ENCODE results near the gene LIN7B.
"Not testable (repeated sequence)": the region's sequence is repeated elsewhere in the genome, so short reads cannot be mapped to it uniquely, and the experiment has no call there.

The LIN7B gene

DNA sequence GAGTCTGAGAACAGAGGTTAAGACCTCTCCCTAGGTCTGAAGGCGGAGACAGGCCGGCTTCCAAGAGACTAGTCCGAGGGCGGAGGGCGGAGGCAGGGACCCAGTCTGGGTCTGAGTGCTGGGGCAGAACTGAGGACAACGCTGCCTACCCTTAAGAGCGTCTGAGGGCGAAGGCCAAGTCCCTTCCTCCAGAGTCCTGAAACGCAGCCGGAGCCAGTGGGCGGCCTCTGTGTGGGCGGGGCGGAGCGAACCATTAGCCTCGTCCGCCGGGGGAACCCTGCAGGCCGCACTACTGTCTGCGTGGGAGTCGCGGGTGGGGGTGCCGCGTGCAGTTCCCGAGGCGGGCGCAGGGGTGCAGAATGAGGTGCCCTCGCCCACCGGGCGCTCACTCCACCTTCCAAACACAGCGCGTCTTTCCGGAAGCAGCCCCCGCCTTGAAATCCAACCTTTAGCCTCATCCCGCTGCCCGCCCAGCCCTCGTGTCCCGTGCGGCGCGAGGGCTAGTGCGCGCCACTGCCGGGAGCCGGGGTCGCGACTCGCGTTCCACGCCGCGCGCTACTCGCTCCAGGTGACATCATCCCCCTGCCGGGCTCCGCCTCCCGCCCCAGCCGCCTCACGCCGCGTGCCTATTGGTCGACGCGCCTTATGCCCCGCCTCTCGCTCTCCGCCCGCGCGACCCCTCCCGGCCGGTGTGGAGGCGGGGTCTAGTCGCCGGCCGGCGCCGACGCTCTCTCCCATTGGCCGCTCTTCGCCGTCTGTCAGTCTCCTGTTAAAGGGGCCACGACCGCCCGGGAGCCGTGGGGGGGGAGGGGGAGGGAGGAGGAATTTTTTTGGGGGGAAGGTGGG, 4.6 kb downstream of the LIN7B start, which contains the start of gene C19orf73:
Gene C19orf73, minus strand, starts transcription at position 579 of the 846 bp plus-strand sequence. Its CDS starts 121 bp downstream, at position 458.
- peak; percentile 91 for DNase-seq (ENCODE audit: low read depth in 1 of 2, low spot score in 1 of 2)

DNA sequence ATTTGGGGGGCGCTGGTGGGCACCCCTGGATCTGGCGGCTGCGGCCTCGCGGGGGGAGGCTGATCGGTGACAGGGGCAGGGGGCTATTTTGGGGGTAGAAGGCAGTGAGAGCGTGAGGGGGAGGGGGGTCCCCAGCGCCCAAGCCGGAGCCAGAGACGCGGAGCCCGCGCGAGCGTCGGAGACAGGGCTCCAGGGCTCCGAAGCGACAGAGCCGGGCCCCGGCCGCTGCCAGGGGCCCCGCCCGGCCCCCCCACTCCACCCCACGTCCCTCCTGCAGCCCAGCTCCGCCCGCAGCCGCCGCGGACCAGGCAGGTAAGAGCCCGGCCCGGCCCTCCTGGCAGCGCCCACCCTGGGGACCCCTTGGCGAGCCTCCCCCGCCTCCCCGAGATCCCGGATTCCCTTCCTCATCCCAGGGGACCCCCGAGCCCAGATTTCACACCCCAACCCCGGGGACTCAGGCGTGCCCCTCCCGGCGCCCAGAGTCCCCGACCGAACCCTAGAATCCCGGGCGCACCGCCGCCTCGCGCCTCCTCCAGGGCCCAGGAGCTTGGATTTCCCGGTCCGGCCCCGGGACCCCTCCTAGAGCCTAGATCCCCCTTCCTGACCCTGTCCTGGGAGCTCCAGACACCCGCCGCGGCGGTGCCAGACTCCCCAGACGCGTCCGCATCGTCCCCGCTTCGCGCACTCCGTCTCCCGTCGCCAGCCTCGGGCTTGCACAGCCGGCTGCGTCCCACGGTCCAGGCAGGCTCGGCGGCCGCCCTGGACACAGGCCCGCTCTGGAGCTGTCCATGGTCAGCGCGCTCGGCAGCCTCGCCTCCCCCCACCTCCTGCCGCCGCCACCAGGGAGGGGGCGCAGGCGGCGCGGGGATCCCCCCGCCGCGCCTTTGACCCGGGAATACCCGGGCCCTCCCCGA, 5.5 kb downstream of the LIN7B start, which contains the start of gene PPFIA3:
Gene PPFIA3, plus strand, starts transcription at position 134 of the 914 bp plus-strand sequence. CDS start 8,330 bp downstream, outside the sequence.
- DNase-seq (ENCODE audit: low read depth in 1 of 2, low spot score in 1 of 2), result no peak

DNA sequence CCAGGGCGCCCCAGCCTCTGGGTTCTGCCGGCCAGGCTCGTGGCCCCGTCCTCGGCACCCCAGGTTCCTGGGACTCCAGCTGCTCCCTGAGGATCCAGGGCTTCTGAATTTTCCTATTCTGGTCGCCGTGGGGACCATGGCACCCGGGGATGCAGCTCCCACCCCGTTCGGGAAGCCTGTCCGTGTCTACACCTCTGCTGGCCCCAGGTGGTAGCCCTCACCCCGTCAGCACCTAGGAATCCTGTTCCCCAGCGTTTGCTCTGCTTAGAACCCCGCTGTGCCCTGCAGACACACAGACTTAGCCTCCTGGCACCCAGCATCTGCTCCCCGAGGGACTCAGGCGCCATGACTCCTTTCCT, 6.1 kb downstream of the LIN7B start:
- DNase-seq (ENCODE audit: low read depth in 1 of 2, low spot score in 1 of 2), result no peak

DNA sequence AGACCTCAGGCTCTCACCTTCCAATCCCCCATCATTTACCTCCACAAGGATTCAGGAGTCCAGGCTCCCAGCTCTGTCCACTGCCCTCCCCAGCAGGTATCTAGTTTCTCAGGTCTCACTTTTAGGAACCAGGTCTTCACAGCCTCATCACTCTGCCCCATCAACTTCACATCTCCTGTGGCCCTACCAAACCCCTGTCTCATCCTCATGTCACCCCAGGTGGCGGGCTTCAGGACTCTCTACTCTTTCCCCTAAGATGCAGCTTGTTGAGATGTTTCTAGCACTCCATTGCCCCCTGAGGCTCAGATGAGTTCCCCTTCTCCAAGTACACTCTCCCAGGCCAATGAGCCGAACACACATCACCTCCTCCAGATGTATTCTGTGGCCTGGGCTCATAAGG, 6.7 kb downstream of the LIN7B start:
- no peak for DNase-seq (ENCODE audit: low read depth in 1 of 2, low spot score in 1 of 2)

DNA sequence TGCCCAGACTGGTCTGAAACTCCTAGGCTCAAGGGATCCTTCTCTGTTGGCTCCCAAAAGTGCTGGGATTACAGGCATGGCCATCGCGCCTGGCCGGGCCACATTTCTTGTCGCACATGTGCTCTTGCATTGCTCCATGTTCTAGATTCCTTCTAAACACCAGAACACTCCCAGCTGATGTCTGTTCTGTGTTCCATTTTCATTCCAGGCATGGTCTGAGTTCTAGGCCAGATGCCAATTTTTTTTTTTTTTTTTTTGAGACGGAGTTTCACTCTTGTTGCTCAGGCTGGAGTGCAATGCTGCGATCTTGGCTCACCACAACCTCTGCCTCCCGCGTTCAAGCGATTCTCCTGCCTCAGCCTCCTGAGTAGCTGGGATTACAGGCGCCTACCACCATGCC, 7.7 kb downstream of the LIN7B start:
- not testable (repeated sequence) for DNase-seq (ENCODE audit: low read depth in 1 of 2, low spot score in 1 of 2)

DNA sequence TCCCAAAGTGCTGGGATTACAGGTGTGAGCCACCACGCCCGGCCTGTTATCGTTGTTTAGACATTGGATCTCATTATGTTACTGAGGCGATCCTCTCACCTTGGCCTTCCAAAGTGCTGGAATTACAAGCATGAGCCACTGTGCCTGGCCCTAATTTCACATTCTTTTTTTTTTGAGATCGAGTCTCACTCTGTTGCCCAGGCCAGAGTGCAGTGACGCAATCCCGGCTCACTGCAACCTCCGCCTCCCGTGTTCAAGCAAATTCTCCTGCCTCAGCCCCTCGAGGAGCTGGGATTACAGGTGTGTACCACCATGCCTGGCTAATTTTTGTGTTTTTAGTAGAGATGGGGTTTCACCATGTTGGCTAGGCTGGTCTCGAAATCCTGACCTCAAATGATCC, 9.1 kb downstream of the LIN7B start:
- not testable (repeated sequence) for DNase-seq (ENCODE audit: low read depth in 1 of 2, low spot score in 1 of 2)

DNA sequence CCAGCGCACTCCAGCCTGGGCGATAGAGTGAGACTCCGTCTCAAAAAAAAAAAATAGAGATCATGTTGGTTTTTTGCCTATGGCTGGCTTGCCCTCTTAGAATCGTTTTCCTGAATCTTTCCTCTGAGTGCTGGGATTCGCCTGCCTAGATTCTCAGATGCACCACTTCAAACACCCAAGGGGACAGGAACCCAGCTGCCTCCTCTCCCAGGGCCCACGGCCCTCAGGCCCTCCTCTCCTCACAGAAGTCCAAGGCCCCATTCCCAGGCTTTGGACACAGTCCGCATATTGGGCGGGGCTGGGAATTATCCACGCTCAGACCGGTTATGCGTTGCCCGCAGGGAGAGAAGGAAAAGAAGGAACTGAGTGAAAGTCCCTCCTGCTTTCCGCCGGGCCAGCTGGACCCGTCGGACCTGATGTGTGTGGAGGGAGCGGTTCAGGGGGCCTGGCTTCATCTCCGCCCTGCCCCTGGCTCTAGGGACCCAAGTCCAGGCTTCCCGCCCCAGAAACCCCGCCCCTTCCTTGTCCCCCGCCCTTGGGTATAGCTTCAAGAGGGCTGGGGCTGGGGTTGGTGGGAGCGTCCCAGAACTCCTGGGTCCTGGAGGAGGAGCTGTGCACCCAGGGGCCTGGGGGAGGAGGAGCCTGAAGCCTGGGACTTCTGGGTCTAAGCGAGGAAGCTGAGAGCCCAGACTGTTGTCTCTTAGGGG, 11.0 kb downstream of the LIN7B start:
- DNase-seq (ENCODE audit: low read depth in 1 of 2, low spot score in 1 of 2), result no peak

DNA sequence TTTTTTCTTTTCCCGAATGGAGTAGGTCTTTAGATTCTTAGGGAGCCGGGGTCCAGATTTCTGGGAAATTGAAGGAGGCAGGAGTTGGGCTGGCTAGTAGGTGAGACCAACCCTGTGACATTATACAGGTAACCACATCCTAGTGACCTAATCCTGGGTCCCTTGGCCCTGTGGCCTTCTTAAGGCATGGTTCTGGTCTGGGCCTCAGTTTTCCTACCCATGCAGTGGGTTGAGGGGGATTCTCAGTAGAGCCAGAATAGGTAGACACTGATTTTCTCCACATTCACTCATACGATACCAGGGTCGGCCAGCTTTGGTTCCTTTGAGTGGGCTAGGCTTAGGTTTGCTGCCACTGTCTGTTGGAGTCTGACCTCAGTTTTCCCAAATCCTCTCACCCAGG, 12.4 kb downstream of the LIN7B start:
- no peak for DNase-seq (ENCODE audit: low read depth in 1 of 2, low spot score in 1 of 2)

DNA sequence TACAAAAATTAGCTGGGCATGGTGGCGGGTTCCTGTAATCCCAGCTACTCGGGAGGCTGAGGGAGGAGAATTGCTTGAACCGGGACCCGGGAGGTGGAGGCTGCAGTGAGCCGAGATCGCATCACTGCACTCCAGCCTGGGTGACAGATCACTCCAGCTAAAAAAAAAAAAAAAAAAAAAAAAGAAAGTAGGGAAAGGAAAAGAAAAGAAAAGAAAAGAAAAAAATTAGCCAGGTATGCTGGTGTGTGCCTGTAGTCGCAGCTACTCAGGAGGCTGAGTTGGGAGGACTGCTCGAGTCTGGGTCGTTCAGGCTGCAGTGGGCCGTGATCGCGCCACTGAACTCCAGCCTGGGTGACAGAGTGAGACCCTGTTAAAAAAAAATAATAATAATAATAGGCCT, 13.1 kb downstream of the LIN7B start:
- DNase-seq (ENCODE audit: low read depth in 1 of 2, low spot score in 1 of 2), result not testable (repeated sequence)

DNA sequence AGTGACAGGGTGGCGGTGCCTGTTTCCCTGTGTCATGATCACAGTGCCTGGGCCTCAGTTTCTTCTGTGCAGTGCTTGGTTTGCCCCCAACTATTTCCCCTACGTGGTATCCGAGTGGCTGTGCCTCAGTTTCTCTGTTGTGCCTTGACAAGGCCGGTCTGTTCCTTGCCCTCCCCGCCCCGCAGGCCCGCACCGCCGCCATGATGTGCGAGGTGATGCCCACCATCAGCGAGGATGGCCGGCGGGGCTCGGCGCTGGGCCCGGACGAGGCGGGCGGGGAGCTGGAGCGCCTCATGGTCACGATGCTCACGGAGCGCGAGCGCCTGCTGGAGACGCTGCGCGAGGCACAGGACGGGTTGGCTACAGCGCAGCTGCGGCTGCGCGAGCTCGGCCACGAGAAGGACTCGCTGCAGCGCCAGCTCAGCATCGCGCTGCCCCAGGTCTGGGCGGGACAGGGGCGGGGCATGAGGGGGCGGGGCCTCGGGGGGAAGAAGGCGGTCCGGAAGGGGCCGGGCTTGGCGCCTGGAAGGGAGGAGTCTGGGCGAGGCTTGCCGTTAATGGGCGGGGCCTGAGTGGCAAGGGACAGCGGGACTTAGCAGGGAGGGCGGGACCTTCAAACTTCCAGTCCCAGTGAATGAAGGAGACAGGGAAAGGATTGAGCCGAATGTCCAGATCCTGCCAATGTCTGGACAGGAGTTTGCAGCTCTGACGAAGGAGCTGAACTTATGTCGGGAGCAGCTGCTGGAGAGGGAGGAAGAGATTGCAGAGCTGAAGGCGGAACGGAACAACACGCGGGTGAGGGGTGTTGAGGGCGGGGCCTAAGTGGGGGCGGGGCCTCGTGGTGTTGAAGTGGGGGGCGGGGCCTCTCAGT, 13.7 kb downstream of the LIN7B start:
- peak; percentile 95 to 96 for DNase-seq (ENCODE audit: low read depth in 1 of 2, low spot score in 1 of 2)

DNA sequence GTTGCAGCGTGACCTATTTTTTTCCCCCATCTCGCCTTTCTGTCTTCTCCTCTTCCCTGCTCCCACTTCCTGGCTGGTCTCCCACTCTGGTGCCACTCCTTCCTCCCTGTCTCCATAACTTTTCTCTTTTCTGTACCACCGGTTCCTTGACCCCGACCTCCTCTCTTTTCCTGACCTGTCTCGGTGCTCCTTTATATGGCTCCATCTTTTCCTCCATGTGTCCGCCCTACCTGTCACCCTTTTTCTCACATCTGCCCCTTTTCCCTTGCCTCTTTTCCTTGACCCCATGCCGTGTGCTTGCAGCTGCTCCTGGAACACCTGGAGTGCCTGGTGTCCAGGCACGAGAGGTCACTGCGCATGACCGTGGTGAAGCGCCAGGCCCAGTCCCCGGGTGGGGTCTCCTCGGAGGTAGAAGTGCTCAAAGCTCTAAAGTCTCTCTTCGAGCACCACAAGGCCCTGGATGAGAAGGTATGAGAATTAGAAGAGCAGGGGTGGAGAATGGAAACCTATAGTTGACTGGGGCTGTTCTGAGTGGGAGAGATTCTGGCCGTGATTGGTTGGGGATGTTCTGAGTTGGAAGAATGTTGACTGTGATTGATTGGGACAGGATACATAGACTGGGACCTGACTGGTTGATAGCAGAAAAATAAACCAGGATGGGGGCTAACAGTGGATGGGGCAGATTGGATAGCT, 14.5 kb downstream of the LIN7B start:
- no peak for DNase-seq (ENCODE audit: low read depth in 1 of 2, low spot score in 1 of 2)

DNA sequence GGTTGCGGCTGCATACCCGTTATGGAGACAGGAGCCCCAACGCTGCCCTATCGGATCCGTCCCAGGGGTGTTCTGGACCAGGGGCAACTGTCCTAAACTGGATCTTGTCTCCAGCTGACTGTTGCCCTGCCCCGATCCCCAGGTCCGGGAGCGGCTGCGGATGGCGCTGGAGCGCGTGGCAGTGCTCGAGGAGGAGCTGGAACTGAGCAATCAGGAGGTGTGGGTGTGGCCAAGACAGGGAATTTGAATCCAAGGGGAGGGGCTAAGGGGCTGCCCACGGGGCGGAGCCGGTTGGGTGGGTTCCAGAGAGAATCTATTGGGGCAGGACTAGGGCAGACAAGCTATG, 15.0 kb downstream of the LIN7B start:
- no peak for DNase-seq (ENCODE audit: low read depth in 1 of 2, low spot score in 1 of 2)

DNA sequence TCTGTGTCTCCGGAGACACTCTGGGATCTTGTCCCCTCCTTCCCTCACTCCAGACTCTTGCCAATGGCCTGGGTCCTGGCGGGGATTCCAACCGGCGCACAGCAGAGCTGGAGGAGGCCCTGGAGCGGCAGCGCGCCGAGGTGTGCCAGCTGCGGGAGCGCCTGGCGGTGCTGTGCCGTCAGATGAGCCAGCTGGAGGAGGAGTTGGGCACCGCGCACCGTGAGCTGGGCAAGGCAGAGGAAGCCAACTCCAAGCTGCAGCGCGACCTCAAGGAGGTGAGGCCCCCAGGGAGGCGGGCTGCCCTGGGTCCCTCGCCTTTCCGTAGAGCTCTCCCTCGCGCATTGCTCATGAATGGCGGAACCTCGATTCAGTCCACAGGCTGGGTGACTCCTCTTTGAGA, 16.2 kb downstream of the LIN7B start:
- DNase-seq (ENCODE audit: low read depth in 1 of 2, low spot score in 1 of 2), result no peak

DNA sequence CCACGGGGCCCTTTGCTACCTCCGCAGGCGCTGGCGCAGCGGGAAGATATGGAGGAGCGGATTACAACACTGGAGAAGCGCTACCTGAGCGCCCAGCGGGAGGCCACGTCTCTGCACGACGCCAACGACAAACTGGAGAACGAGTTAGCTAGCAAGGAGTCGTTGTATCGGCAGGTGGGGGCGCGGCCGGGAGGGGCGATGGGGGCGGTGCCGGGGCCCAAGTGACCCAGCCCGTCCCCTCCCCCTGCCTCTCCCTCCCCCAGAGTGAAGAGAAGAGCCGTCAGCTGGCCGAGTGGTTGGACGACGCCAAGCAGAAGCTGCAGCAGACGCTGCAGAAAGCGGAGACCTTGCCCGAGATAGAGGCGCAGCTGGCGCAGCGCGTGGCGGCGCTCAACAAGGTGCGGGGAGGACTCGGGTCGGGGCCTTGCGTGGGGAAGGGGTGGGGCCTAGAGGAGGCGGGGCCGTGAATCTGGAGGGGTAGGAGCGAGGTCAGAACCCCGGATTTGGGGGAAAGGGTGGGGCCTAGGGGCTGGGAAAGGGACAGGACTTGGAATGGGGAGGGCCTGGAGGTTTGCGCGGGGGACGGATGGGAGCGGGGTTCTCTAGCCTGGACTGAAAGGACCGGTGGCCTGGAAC, 18.9 kb downstream of the LIN7B start:
- DNase-seq (ENCODE audit: low read depth in 1 of 2, low spot score in 1 of 2), result no peak

DNA sequence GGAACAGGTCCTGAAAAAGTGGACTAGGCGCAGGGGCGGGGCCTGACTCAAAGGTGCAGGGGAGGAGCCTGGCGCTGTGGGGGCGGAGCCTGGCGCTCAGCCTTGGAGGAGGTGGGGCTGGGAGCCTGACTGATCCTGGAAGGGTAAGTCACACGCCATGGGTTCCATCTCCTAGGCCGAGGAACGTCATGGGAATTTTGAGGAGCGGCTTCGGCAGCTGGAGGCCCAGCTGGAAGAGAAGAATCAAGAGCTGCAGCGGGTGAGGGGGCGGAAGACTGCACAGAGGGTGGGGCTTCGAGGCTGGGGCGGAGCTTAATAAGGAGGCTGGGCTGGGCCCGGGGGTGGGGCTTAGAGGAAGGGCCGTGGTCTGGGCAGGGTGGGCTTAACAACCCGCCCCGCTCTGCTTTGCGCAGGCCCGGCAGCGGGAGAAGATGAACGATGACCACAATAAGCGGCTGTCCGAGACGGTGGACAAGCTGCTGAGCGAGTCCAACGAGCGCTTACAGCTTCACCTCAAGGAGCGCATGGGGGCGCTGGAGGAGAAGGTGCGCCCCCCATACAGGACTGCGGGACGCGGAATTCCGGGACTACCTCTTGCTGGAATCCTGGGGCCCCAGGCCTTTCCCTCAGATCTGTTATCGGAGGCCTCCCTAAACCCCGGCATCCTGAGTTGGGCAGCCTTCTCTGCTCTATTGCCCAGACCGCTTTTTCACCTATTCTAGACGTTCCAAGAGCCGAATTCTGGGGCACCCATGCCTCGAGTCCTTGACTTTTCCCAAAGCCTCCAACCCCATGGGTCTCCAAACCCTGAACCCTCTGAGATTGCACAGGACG, 19.7 kb downstream of the LIN7B start:
- DNase-seq (ENCODE audit: low read depth in 1 of 2, low spot score in 1 of 2), result no peak

DNA sequence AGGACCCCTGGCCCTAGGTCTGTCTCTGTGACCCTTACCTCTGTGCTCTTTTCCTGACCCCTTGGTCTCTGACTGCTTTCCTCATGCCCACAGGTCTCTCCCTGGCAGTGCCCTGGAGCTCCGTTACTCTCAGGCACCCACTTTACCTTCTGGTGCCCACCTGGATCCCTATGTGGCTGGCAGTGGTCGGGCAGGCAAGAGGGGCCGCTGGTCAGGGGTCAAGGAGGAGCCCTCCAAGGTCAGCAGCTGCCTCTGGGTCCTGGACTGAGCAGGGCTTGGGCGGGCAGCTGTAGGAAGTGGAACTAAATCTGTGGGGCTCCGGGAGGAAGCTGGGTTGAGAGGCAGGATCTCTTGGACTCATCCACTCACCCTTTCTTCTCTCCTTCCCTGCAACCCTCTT, 21.5 kb downstream of the LIN7B start:
- DNase-seq (ENCODE audit: low read depth in 1 of 2, low spot score in 1 of 2), result no peak

DNA sequence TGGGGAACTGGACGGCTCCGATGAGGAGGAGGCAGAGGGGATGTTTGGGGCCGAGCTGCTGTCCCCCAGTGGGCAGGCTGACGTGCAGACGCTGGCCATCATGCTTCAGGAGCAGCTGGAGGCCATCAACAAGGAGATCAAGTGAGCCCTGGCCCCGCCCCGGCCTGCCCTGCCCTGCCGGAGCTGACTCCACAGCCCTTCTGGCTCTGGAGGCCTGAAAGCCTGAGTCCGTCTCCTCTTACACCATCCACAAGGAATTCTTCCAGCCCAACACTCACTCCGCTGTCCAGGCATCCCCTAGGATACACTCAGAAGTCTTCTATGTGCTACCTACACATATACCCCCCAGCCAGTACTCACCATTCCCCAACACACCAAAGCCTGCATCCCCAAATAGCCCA, 22.6 kb downstream of the LIN7B start:
- DNase-seq (ENCODE audit: low read depth in 1 of 2, low spot score in 1 of 2), result no peak

DNA sequence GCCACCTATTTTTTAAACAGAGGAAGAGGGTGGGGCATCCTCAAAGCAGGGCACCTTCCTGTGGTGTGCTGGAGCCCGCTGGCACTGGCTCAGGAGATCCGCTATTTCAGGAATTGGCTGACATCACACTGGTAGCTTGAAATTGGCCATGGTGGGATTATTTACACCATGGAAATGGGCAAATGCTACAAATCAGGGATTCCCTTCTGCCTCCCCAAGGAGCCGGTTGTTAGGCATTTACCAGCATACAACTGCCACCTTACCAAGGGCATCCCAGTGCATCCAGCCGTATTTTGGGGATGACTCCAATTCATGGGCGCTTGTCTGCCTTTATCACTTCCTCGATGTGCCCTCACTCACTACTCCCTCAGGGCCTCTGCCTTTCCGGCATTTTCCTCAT, 26.8 kb downstream of the LIN7B start:
- no peak for DNase-seq (ENCODE audit: low read depth in 1 of 2, low spot score in 1 of 2)

DNA sequence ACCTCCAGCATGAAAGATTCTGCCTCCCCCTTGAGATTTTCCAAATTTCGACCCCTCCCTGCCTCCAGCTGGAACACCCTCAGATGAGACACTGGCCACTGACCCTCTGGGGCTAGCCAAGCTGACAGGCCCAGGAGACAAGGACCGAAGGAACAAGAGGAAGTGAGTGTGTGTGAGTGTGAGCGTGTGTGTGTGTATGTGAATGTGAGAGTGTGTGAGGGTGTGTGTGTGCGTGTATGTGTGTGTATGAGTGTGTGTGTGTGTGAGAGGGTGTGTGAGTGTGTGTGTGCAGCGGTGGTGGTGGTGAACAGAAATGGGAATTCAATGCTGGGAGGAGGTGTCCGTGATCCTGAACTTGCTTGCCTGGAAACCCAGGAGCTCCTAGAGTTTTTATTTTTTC, 27.2 kb downstream of the LIN7B start:
- no peak for DNase-seq (ENCODE audit: low read depth in 1 of 2, low spot score in 1 of 2)
